GM19455 (cell line): ENCODE data around the gene RTL9.
A peak's percentile ranks its signal among the peaks of the same experiment; 100 is the strongest.

ENCODE experiments used
- ATAC-seq: cut with Tn5 transposase; IDR thresholded peaks from one replicate; pipeline ENCODE4 v1.9.1; 2021; ENCODE audit not compliant: unreplicated experiment

The RTL9 gene

GRCh38 chrX:110341189-110342035 is 17.2 kb upstream of the RTL9 start:
- ATAC-seq, result peak; percentile 79

- no peak for ATAC-seq
Observed at GRCh38 chrX:110346681-110347080, 12.0 kb upstream of the RTL9 start.

GRCh38 chrX:110359273-110359672 is 625 bp downstream of the RTL9 start:
- no peak for ATAC-seq

- no peak for ATAC-seq
Observed at GRCh38 chrX:110363244-110363643, 4.6 kb downstream of the RTL9 start.

GRCh38 chrX:110373310-110373709 is 14.7 kb downstream of the RTL9 start:
- ATAC-seq, result no peak

- ATAC-seq, result no peak
Observed at GRCh38 chrX:110374559-110374958, 15.9 kb downstream of the RTL9 start.

GRCh38 chrX:110381216-110381615 is 22.6 kb downstream of the RTL9 start:
- no peak for ATAC-seq

GRCh38 chrX:110383414-110383813 is 24.8 kb downstream of the RTL9 start:
- ATAC-seq, result no peak

- ATAC-seq, result no peak
Observed at GRCh38 chrX:110384490-110384889, 25.8 kb downstream of the RTL9 start.

GRCh38 chrX:110389570-110389969 is 30.9 kb downstream of the RTL9 start:
- no peak for ATAC-seq

- no peak for ATAC-seq
Observed at GRCh38 chrX:110391086-110391485, 32.4 kb downstream of the RTL9 start.

- ATAC-seq, result no peak
Observed at GRCh38 chrX:110394651-110395050, 36.0 kb downstream of the RTL9 start.

- no peak for ATAC-seq
Observed at GRCh38 chrX:110395877-110396276, 37.2 kb downstream of the RTL9 start.

- no peak for ATAC-seq
Observed at GRCh38 chrX:110396735-110397134, 38.1 kb downstream of the RTL9 start.

GRCh38 chrX:110397339-110397738 is 38.7 kb downstream of the RTL9 start:
- ATAC-seq, result no peak

GRCh38 chrX:110397904-110398303 is 39.3 kb downstream of the RTL9 start:
- no peak for ATAC-seq

- ATAC-seq, result no peak
Observed at GRCh38 chrX:110399497-110399896, 40.8 kb downstream of the RTL9 start.

- ATAC-seq, result no peak
Observed at GRCh38 chrX:110399966-110400365, 41.3 kb downstream of the RTL9 start.

- ATAC-seq, result no peak
Observed at GRCh38 chrX:110401135-110401534, 42.5 kb downstream of the RTL9 start.

- ATAC-seq, result no peak
Observed at GRCh38 chrX:110402091-110402849, 43.6 kb downstream of the RTL9 start.

GRCh38 chrX:110402850-110403221 is 44.2 kb downstream of the RTL9 start:
- ATAC-seq, result no peak
